ENCODE results near the gene NSD1. TPM values are rescaled to one million over a fixed set of nuclear protein-coding genes. Genes with fewer than 3 reads are reported as not detected.

NSD1 gene
- total and polyA plus RNA-seq, 9 of the 15 experiments (the other 6 are each of a cell fraction or from before 2014, with no cell fraction given): 3.8 to 51.0 (median 24.7) TPM

DNA sequence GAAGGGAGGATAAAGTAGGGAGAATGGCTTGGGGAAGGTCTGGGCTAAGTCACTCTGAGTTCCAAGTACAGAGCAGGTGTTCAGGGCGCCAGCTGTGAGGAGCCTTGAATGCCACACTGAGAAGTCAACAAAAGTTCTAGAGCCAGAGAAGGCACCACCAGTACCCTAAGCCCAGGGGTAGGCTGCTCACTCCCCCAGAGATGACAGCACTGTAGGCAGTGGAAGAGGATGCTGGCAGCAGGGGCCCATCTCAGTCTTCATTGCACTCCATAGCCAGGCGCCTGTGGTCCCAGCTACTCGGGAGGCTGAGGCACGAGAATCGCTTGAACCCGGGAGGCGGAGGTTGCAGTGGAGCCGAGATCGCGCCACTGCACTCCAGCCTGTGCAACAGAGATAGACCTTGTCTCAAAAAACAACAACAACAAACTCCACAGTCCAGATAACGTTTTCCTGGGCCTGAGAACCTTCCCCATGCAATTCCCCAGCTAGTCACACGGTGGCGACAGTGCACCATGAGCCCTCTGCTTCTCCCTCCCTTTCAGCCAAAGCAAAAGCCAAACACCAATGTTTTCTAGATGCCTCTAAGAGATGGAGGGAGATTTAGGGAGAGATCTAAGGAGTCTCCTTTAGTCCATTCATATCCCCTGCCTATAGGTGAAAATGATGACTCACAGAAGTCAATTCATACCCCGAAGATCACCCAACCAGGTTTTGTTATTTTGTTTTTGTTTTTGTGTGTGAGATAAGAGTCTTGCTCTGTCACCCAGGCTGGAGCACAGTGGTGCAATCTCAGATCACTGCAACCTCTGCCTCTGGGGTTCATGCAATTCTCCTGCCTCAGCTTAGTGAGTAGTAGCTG is 19.8 kb upstream of the NSD1 start:
- in situ Hi-C loops (cut with MboI): loop anchor here (5.0 to 25.0 kb wide), 3 partner anchors 341 to 1376 kb away; no protein-coding TSS in a partner anchor
- no TSS peak for BruUV-seq (replicated peaks)
- TF ChIP-seq CCNT2 (IDR thresholded peaks at IDR 0.05; ENCODE audit: borderline replicate concordance, extremely low read depth, insufficient read length, low read depth, low read length) (peak; percentile 71), SREBF1 (IDR thresholded peaks at IDR 0.05; ENCODE audit: borderline replicate concordance, low read depth, low read length) (no peak), HNRNPL (IDR thresholded peaks at IDR 0.05; ENCODE audit: low read depth, low read length) (no peak), POLR2AphosphoS5 (IDR thresholded peaks at IDR 0.05; ENCODE audit: control insufficient read depth, insufficient read depth, low read depth, low read length) (peak; percentile 26; the same call in 1 of the 2 replicates), MYC (IDR thresholded peaks at IDR 0.05; ENCODE audit: low read depth, low read length) (no peak), MYC (CRISPR knock-in tag; IDR thresholded peaks at IDR 0.05; ENCODE audit: borderline replicate concordance, low read depth) (no peak), NFYB (IDR thresholded peaks at IDR 0.05; ENCODE audit: extremely low read depth, insufficient read length) (no peak), GTF2F1 (IDR thresholded peaks at IDR 0.05; ENCODE audit: low read depth, low read length) (no peak), PYGO2 (tag; IDR thresholded peaks at IDR 0.05) (no peak), THRAP3 (IDR thresholded peaks at IDR 0.05; ENCODE audit: borderline replicate concordance) (no peak), ILF3 (IDR thresholded peaks at IDR 0.05; ENCODE audit: borderline replicate concordance) (no peak), PML (IDR thresholded peaks at IDR 0.05; ENCODE audit: low read length) (no peak), MCM3 (IDR thresholded peaks at IDR 0.05) (no peak), ZNF764 (CRISPR knock-in tag; IDR thresholded peaks at IDR 0.05; ENCODE audit: low read depth) (no peak), ATF3 (IDR thresholded peaks at IDR 0.05) (peak; percentile 83), ATF3 (CRISPR knock-in tag; conservative IDR thresholded peaks at IDR 0.05) (peak; percentile 65; the same call in 1 of the 2 replicates), CSDE1 (IDR thresholded peaks at IDR 0.05) (no peak)
- TF ChIP-seq, protein P1, sequence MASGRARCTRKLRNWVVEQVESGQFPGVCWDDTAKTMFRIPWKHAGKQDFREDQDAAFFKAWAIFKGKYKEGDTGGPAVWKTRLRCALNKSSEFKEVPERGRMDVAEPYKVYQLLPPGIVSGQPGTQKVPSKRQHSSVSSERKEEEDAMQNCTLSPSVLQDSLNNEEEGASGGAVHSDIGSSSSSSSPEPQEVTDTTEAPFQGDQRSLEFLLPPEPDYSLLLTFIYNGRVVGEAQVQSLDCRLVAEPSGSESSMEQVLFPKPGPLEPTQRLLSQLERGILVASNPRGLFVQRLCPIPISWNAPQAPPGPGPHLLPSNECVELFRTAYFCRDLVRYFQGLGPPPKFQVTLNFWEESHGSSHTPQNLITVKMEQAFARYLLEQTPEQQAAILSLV (tag; IDR thresholded peaks at IDR 0.05): no peak

More for the DNA sequence above, 19.8 kb upstream of the NSD1 start:
- FAIRE-seq (peak; percentile 95), ATAC-seq (peak; percentile 71), DNase-seq (ENCODE audit: extremely low read depth in 1 of 4, low spot score in 3 of 4) (peak; percentile 79 to 89 (median 84))
- no peaks in the 10 kb centered on the region for H3K9me1 ChIP-seq (ENCODE audit: control insufficient read depth, insufficient read depth, low read length)
- no peaks in the 10 kb centered on the region for H3K79me2 ChIP-seq (ENCODE audit: control insufficient read depth, insufficient read depth, low read length)
- WGBS (ENCODE audit: insufficient coverage, low coverage, missing lambda C conversion rate): 7% methylated on average over 14 of the region's 14 CpGs
- intact Hi-C loops (cut with micrococcal nuclease): loop anchor here (1.0 to 10.0 kb wide), 6 partner anchors 187 to 341 kb away; partner anchors contain the start of genes HK3 and PRR7
- H3K4me2 ChIP-seq (ENCODE audit: insufficient read depth, low read length): peak overlapping the region; percentile 2; the same call in 1 of the 2 replicates
- H3K9ac ChIP-seq (ENCODE audit: insufficient read depth in 1 of 2, low read depth in 2 of 2, low read length in 2 of 2): peak overlapping the region in 1 of 2 experiments; percentile 21; a peak in 1 of 4 replicates
- H4K20me1 ChIP-seq (replicated peaks; ENCODE audit: control insufficient read depth, insufficient read depth, low read length): peaks cover 15% of the 10 kb centered on the region
- no peak overlapping the region for H3K27ac ChIP-seq (ENCODE audit: extremely low read depth, low read depth, low read length)
- no peak overlapping the region for H3K4me3 ChIP-seq
- H2AFZ ChIP-seq (ENCODE audit: low read depth, low read length): no peak overlapping the region
- peaks cover 15 to 29% of the 10 kb centered on the region in 2 experiments; a peak in 4 of 5 replicates for H3K4me1 ChIP-seq (replicated peaks in 1 of 2; ENCODE audit: control insufficient read depth in 2 of 2, insufficient read depth in 2 of 2, low read length in 2 of 2)
- no peaks in the 10 kb centered on the region for H3K36me3 ChIP-seq (ENCODE audit: control insufficient read depth, insufficient read depth, low read length)
- H3K27me3 ChIP-seq (ENCODE audit: control insufficient read depth in 2 of 2, insufficient read depth in 2 of 2, low read length in 2 of 2): no peaks in the 10 kb centered on the region
- no peaks in the 10 kb centered on the region for H3K9me3 ChIP-seq (replicated peaks; ENCODE audit: control insufficient read depth, insufficient read depth, low read depth, low read length)
- ChIA-PET CTCF (ENCODE audit: low intra/inter-chr PET ratio) (interaction anchor here (0.7 to 2.2 kb wide), 4 partner anchors 42 to 341 kb away, joined by 3 to 9 read pairs (median 4); no protein-coding TSS in a partner anchor), POLR2A (interaction anchor here (0.5 to 1.1 kb wide), 12 partner anchors 9 to 452 kb away, joined by 3 to 6 read pairs (median 3); partner anchors contain the start of genes PRELID1 and RAB24)

Measured in K562 (cell line).